ENCODE results near the gene KATNA1.

Gene KATNA1

DNA sequence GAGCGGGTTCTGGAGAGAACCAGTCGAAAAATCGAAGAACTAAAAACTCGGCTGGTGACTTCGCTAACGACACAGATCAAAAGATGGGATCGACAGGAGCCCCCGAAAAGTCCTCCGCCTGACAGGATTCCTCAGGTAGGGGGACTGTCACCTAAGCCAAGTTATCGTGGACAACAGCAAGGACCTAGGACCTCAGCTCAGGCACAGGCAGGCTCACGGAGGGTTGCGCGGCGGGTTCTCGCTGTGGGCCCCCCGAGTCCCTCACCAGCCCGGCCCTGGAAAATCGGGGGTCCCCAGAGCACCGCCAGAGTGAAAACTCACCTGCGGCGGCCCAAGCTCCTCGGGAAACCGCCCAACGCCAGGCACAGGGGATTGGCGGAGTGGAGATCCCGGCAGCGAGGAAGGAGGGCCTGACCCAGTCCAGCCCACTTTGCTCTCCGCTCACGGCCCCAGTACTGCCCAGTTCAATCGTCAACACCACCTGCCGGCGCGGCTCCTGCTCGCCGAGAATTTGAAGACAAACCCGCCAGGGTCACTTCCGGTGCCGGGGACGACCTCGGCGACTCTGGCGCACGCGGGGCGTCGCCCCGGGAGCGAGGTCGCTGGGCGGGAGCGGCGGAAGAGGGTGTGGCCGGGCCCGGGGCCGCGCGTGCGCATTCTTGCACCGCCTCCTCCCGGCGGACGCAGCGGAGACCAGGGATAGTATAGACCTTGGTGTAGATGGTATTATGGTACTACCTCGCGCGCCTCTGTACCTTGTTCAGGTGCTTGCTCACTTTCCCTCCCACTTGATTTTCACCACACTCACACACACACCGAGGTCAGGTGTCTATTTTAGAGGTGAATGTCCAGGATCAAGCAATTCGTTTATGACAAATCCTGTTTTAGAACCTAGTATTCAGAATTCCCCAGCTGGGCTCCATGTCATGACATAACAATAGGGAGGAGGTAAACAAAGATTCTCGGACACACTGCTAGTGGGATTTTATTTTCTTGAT lies at the start of gene KATNA1:
Gene KATNA1, minus strand, starts transcription at position 567 of the 998 bp plus-strand sequence. CDS start 10,167 bp downstream, outside the sequence.
- Histone ChIP-seq H3K27ac (ENCODE audit: low read depth, low read length) (0 out of 2 replicates have a peak within 1 kb of the TSS, but pooled peaks have one; percentile 5), H3K27me3 (ENCODE audit: control insufficient read depth, low read length) (no peaks in the 10 kb centered on the region), H3K4me1 (ENCODE audit: control insufficient read depth, low read length) (peaks cover 30% of the 10 kb centered on the region), H3F3A (ENCODE audit: control insufficient read depth, insufficient read depth) (peaks cover 4% of the 10 kb centered on the region; the same call in 1 of the 2 replicates), H3K4me3 (ENCODE audit: low read length) (peak within 1 kb of the TSS; percentile 96), H4K20me1 (ENCODE audit: control insufficient read depth, insufficient read depth, low read depth, low read length) (peaks cover 5% of the 10 kb centered on the region; the same call in 1 of the 2 replicates), H3K4me2 (ENCODE audit: low read length) (peak within 1 kb of the TSS; percentile 98), H3K36me3 (ENCODE audit: control insufficient read depth, low read length) (peaks cover 3% of the 10 kb centered on the region; the same call in 1 of the 2 replicates), H3K9me3 (ENCODE audit: control insufficient read depth, insufficient read depth, low read length) (no peaks in the 10 kb centered on the region), H3K79me2 (ENCODE audit: control insufficient read depth, low read length) (peaks cover 41% of the 10 kb centered on the region), H3K9me2 (replicated peaks; ENCODE audit: control insufficient read depth, low read length) (no peaks in the 10 kb centered on the region)
- TF ChIP-seq, protein P1, sequence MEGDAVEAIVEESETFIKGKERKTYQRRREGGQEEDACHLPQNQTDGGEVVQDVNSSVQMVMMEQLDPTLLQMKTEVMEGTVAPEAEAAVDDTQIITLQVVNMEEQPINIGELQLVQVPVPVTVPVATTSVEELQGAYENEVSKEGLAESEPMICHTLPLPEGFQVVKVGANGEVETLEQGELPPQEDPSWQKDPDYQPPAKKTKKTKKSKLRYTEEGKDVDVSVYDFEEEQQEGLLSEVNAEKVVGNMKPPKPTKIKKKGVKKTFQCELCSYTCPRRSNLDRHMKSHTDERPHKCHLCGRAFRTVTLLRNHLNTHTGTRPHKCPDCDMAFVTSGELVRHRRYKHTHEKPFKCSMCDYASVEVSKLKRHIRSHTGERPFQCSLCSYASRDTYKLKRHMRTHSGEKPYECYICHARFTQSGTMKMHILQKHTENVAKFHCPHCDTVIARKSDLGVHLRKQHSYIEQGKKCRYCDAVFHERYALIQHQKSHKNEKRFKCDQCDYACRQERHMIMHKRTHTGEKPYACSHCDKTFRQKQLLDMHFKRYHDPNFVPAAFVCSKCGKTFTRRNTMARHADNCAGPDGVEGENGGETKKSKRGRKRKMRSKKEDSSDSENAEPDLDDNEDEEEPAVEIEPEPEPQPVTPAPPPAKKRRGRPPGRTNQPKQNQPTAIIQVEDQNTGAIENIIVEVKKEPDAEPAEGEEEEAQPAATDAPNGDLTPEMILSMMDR (IDR thresholded peaks at IDR 0.05; ENCODE audit: low read depth, low read length, poor library complexity, severe bottlenecking), result no peak
- no peak for TF ChIP-seq EZH2phosphoT487 (IDR thresholded peaks at IDR 0.05; ENCODE audit: borderline replicate concordance, low read length)

DNA sequence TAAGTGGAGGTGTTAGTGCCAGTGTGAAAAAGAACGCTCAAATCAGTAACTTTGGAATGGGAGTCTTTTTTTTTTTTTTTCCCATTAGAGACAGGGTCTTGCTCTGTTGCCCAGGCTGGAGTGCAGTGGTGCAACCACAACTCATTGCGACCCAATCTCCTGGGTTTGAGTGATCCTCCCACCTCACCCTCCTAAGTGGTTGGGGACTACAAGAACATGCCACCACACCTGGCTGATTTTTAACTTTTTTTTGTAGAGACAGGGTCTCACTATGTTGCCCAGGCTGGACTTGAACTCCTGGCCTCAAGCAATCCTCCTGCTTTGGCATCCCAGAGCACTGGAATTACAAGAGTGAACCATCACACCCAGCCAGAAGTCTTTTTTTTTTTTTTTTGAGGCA lies 49.7 kb upstream of the KATNA1 start:
- peaks cover 97% of the 10 kb centered on the region for H3K79me2 ChIP-seq (ENCODE audit: control insufficient read depth, low read length)
- H3F3A ChIP-seq (ENCODE audit: control insufficient read depth, insufficient read depth), result peaks cover 10% of the 10 kb centered on the region
- no peaks in the 10 kb centered on the region for H3K4me1 ChIP-seq (ENCODE audit: control insufficient read depth, low read length)
- TF ChIP-seq, protein P1 (IDR thresholded peaks at IDR 0.05; ENCODE audit: low read depth, low read length, poor library complexity, severe bottlenecking), result no peak
- TF ChIP-seq EZH2phosphoT487 (IDR thresholded peaks at IDR 0.05; ENCODE audit: borderline replicate concordance, low read length), result no peak
- no peaks in the 10 kb centered on the region for H3K9me2 ChIP-seq (replicated peaks; ENCODE audit: control insufficient read depth, low read length)
- peaks cover 8% of the 10 kb centered on the region; the same call in 1 of the 2 replicates for H4K20me1 ChIP-seq (ENCODE audit: control insufficient read depth, insufficient read depth, low read depth, low read length)
- no peaks in the 10 kb centered on the region for H3K9me3 ChIP-seq (ENCODE audit: control insufficient read depth, insufficient read depth, low read length)
- H3K4me2 ChIP-seq (ENCODE audit: low read length), result no peak overlapping the region
- H3K4me3 ChIP-seq (ENCODE audit: low read length), result no peak overlapping the region
- H3K27me3 ChIP-seq (ENCODE audit: control insufficient read depth, low read length), result no peaks in the 10 kb centered on the region
- no peak overlapping the region for H3K27ac ChIP-seq (ENCODE audit: low read depth, low read length)
- H3K36me3 ChIP-seq (ENCODE audit: control insufficient read depth, low read length), result peaks cover 61% of the 10 kb centered on the region

DNA sequence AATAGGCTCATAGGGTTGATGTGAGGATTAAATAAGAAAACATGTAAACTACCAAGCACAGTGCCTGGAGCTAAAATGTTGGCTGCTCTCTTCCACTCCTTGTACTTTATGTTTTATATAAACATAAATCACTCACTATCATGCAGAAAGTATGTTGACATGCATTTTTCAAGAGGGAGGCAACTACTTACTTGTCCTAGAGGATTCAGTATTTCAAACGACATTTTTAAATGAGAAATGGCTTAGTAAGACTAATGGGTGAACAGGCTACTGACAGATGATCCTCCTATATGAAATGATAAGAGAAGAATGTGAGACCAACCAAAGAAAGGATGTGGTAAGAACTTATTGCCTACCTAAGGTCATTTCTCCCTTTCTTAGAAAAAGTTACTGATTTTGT lies 48.4 kb upstream of the KATNA1 start:
- TF ChIP-seq, protein P1 (IDR thresholded peaks at IDR 0.05; ENCODE audit: low read depth, low read length, poor library complexity, severe bottlenecking), result no peak
- TF ChIP-seq EZH2phosphoT487 (IDR thresholded peaks at IDR 0.05; ENCODE audit: borderline replicate concordance, low read length), result no peak
- Histone ChIP-seq H3K9me3 (ENCODE audit: control insufficient read depth, insufficient read depth, low read length) (no peaks in the 10 kb centered on the region), H3K27me3 (ENCODE audit: control insufficient read depth, low read length) (no peaks in the 10 kb centered on the region), H4K20me1 (ENCODE audit: control insufficient read depth, insufficient read depth, low read depth, low read length) (peaks cover 8% of the 10 kb centered on the region; the same call in 1 of the 2 replicates), H3K4me1 (ENCODE audit: control insufficient read depth, low read length) (no peaks in the 10 kb centered on the region), H3K9me2 (replicated peaks; ENCODE audit: control insufficient read depth, low read length) (no peaks in the 10 kb centered on the region), H3F3A (ENCODE audit: control insufficient read depth, insufficient read depth) (peaks cover 6% of the 10 kb centered on the region), H3K4me3 (ENCODE audit: low read length) (no peak overlapping the region), H3K27ac (ENCODE audit: low read depth, low read length) (no peak overlapping the region), H3K36me3 (ENCODE audit: control insufficient read depth, low read length) (peaks cover 62% of the 10 kb centered on the region), H3K79me2 (ENCODE audit: control insufficient read depth, low read length) (peaks cover 95% of the 10 kb centered on the region), H3K4me2 (ENCODE audit: low read length) (no peak overlapping the region)
